Measurements from ENCODE around the gene RNF150.

The RNF150 gene

GRCh38 chr4:140871368-140871767, 261.9 kb downstream of the RNF150 start:
- TF ChIP-seq, protein P1, sequence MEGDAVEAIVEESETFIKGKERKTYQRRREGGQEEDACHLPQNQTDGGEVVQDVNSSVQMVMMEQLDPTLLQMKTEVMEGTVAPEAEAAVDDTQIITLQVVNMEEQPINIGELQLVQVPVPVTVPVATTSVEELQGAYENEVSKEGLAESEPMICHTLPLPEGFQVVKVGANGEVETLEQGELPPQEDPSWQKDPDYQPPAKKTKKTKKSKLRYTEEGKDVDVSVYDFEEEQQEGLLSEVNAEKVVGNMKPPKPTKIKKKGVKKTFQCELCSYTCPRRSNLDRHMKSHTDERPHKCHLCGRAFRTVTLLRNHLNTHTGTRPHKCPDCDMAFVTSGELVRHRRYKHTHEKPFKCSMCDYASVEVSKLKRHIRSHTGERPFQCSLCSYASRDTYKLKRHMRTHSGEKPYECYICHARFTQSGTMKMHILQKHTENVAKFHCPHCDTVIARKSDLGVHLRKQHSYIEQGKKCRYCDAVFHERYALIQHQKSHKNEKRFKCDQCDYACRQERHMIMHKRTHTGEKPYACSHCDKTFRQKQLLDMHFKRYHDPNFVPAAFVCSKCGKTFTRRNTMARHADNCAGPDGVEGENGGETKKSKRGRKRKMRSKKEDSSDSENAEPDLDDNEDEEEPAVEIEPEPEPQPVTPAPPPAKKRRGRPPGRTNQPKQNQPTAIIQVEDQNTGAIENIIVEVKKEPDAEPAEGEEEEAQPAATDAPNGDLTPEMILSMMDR (conservative IDR thresholded peaks at IDR 0.05; ENCODE audit: low read length), result no peak
- no peak overlapping the region for H3K4me3 ChIP-seq (ENCODE audit: low read length)
- DNase-seq (ENCODE audit: low read depth), result no peak

DNA sequence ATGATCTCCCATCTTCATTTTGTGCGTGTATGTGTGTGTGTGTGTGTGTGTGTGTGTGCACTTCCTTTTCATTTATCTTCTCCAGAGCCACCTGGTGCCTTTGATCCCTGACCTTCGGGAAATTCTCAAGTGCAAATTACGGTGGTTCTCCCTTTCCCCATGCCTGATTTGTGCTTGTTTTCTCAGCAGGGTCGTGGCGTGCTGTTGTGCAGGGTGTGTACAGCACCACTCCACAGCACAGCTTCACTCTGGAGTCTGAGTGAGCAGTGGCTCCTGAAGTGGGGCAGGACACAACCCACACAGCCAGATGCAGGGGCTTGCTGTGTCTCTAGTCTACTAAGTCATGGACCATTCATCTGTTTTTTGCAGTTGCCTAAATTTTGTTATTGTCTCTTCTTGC, 262.8 kb downstream of the RNF150 start:
- DNase-seq (ENCODE audit: low read depth), result no peak
- TF ChIP-seq, protein P1 (conservative IDR thresholded peaks at IDR 0.05; ENCODE audit: low read length), result no peak
- no peak overlapping the region for H3K4me3 ChIP-seq (ENCODE audit: low read length)

DNA sequence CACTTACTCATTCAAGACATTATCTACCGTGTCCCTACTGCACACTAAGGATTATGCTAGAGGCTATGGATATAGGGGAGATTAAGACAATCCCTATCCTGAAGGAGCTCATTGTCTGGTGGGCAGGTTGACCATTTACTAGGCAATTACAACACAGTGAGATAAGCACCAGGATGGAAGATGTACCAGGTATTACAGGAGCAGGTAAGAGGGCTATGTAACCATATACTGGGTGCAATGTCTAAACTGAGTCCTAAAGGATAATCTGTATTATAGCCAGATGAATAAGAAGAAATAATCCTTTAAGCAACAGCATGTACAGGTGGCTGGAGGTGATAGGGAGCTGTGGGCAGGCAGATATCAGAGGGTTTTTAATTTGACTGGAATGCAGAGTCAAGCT, 263.8 kb downstream of the RNF150 start:
- DNase-seq (ENCODE audit: low read depth), result no peak
- TF ChIP-seq, protein P1 (conservative IDR thresholded peaks at IDR 0.05; ENCODE audit: low read length), result no peak
- no peak overlapping the region for H3K4me3 ChIP-seq (ENCODE audit: low read length)

DNA sequence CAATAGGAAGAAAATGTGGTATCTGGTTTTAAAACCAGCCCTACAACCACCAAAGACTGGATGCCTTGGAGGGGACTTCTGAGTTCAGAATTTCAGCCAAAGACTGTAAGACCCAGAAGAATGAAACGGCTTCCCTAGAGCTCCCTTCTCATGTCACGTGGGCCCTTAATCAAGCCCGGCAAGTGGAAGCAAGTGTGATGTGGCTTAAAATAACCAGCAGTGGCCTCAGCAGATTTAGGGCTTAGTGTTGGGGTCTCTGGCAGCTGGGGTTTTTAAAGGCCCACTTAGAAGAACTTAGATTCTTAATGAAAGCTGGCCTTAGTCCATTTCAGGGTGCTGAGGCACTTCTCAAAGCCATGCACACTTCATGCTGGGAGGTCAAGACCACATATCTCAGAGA, 265.9 kb downstream of the RNF150 start:
- no peak overlapping the region for H3K4me3 ChIP-seq (ENCODE audit: low read length)
- TF ChIP-seq, protein P1 (conservative IDR thresholded peaks at IDR 0.05; ENCODE audit: low read length), result no peak
- DNase-seq (ENCODE audit: low read depth), result no peak

- TF ChIP-seq, protein P1 (conservative IDR thresholded peaks at IDR 0.05; ENCODE audit: low read length), result no peak
- H3K4me3 ChIP-seq (ENCODE audit: low read length), result no peak overlapping the region
- DNase-seq (ENCODE audit: low read depth), result no peak
These were observed 266.7 kb downstream of the RNF150 start for GRCh38 chr4:140866492-140867005.

DNA sequence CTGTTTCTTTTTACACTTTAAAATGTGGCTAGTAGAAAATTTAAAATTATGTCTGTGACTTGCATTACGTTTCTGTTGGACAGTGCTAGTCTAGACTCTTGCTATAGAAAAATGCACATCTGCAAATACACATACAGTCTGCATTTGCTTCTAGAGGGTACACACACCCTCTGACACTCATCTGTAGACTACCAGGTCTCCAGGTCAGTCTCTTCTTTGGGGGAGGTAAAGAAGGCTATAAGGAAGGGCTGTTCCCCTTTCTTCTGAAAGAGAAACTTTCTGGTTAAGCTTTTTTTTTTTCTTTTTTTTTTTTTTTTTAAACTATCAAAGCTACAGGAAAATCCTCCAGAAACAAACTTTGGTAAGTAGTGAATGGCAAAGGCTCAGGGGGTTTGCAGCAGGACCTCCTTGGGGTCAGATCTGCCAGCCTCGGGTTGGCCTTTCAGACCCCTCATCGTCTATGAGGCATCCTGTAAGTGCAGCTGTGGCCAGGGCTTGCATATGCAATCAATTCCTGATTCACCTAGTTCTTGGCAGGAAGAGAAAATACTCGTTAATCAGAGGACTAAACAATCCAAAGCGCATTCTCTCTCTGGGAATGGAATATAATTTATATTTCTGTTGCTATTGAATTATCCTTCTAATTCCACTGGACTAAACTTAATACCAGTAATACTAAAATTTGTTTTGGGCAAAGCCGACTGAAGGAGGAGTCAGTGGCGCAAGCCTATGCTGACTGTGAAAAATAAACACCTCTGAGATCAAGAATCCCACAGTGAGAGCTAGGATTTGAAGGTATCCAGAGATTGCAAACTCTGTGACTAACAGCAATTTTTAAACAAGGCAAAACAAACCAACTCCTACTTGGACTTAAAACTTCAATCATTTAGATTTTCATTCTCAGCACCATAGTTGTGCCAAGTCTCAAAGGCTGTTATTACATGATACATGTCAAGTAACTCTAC, 267.7 kb downstream of the RNF150 start:
- DNase-seq (ENCODE audit: low read depth), result no peak
- no peak overlapping the region for H3K4me3 ChIP-seq (ENCODE audit: low read length)
- TF ChIP-seq, protein P1 (conservative IDR thresholded peaks at IDR 0.05; ENCODE audit: low read length), result no peak

DNA sequence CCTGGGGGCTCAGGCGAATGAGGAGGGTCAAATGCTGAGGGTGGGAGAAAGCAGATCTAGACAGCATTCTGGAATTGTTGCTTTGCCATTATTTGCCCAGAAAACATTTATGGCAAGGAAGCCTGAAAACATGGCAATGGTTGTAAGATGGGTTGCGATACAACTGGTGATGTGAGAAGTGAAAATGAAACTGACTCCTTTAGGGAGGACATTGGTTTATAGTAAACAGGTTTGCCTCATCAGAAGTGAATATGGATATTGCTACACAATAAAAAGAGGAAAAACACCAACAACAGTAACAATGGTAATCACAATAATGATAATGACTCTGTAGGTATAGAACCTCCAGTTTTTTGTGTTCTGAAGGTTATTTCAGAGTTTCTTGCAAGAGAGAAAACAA, 270.1 kb downstream of the RNF150 start:
- TF ChIP-seq, protein P1 (conservative IDR thresholded peaks at IDR 0.05; ENCODE audit: low read length), result no peak
- H3K4me3 ChIP-seq (ENCODE audit: low read length), result no peak overlapping the region

More for the DNA sequence above, 270.1 kb downstream of the RNF150 start:
- no peak for DNase-seq (ENCODE audit: low read depth)

Measured in AG10803 (cell line).